IMR-90 (cell line): ENCODE measurements around the gene BANP.

Experiments
- MXI1 ChIP-seq: IDR thresholded peaks from 2 replicates; pipeline ENCODE4 v1.6.1; 2012; ENCODE audit warnings: low read depth, mild to moderate bottlenecking, low read length, moderate library complexity, borderline replicate concordance
- RCOR1 ChIP-seq: IDR thresholded peaks from 2 replicates; pipeline ENCODE4 v1.6.1; 2012; ENCODE audit warnings: mild to moderate bottlenecking, low read length, improper control_type of control experiment; ENCODE audit not compliant: insufficient replicate concordance
- TF ChIP-seq, protein P1 (sequence below): conservative IDR thresholded peaks from 2 replicates; pipeline ENCODE4 v1.5.1; 2012; ENCODE audit warnings: mild to moderate bottlenecking, low read depth, low read length, improper control_type of control experiment

DNA sequence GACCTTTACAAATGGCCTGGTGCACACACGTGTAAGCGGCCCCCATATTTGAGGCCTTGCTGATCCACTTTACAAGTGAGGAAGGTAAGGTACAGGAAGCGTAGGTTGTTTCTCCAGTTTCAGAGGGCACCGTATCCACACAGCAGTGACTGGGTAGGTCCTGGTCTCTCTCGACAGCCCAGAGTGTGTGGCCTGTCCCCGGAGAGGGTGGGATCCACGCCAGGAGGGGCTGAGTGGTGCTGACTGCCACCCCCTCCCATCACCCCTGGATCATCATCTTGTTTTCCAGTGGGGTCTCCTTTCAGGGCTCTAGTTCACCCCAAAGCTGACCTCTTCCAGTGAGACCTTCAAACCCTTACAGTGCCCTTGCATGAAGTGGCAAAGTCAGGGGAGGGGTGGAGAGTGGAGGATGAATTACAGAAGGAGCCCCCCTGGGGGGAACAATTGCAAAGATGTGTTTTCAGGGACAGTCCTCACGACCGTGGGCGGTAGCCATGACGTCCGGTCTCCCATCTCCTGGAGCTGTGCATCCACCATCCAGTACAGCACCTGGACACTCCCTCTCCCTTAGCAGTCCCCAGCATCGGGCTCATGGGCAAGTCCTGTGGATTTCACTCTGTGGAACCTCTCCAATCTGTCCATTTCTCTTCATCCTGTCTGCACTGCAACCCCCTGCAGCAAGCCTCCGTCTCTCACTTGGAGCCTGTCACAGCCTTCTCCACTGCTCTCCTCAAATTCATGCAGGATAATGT, 4.5 kb upstream of the BANP start:
- TF ChIP-seq, protein P1, sequence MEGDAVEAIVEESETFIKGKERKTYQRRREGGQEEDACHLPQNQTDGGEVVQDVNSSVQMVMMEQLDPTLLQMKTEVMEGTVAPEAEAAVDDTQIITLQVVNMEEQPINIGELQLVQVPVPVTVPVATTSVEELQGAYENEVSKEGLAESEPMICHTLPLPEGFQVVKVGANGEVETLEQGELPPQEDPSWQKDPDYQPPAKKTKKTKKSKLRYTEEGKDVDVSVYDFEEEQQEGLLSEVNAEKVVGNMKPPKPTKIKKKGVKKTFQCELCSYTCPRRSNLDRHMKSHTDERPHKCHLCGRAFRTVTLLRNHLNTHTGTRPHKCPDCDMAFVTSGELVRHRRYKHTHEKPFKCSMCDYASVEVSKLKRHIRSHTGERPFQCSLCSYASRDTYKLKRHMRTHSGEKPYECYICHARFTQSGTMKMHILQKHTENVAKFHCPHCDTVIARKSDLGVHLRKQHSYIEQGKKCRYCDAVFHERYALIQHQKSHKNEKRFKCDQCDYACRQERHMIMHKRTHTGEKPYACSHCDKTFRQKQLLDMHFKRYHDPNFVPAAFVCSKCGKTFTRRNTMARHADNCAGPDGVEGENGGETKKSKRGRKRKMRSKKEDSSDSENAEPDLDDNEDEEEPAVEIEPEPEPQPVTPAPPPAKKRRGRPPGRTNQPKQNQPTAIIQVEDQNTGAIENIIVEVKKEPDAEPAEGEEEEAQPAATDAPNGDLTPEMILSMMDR, result no peak
- no peak for TF ChIP-seq RCOR1
- no peak for TF ChIP-seq MXI1
